ENCODE results near the gene RIT1.

The RIT1 gene

DNA sequence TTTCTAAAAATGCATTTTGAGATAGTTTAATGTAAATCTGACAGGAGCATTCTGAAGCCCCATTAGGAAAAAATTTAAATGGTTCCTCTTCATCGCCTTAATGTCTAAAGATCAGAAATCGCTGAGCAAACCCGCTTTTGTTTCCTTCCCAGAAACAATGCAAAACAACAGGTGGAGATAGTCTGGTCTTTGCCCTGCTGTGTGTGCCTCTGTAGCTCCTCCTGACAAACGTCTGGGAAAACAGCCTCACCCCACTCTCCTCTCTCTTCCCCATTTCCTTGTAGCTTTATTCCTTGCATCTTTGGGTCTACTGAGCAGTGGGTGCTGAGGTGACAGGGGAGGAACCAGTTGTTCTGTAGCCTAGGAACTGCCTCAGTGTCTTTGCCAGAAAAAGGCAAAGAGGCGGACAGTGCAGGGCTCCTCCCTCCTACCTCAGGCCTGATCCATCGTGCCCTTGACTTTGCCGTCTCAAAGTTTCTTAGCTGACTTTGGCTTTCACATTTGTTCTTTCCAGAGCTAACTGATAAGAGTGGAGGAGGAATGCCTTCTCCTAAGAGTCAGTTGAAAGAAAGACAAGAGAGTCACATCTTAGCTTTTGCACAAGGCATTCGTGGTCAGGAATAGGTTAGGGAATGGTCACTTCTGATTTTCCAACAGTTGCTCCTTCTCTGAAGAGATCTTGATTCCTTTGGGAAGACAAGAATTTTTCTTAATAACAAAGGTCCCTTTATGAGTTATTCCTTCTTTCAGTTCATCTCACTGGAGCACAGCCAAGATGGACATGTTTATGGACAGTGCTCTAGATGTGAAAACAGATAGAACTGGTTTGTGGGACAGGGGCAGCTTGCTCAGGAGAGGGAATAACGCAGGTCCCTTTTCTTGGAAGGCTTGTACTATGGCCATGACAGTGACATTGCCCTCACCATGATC, 26.9 kb downstream of the RIT1 start:
- Histone ChIP-seq H3K4me3 (ENCODE audit: low read length) (peak overlapping the region; percentile 52), H4K20me1 (ENCODE audit: control insufficient read depth, insufficient read depth, low read depth, low read length) (no peaks in the 10 kb centered on the region), H3F3A (ENCODE audit: control insufficient read depth, insufficient read depth) (peaks cover 23% of the 10 kb centered on the region), H3K9me2 (replicated peaks; ENCODE audit: control insufficient read depth, low read length) (no peaks in the 10 kb centered on the region), H3K27ac (ENCODE audit: low read depth, low read length) (peak overlapping the region; percentile 91), H3K27me3 (ENCODE audit: control insufficient read depth, low read length) (no peaks in the 10 kb centered on the region), H3K9me3 (ENCODE audit: control insufficient read depth, insufficient read depth, low read length) (no peaks in the 10 kb centered on the region), H3K79me2 (ENCODE audit: control insufficient read depth, low read length) (0 out of 2 replicates have a peak, but pooled peaks cover 6% of the 10 kb centered on the region), H3K36me3 (ENCODE audit: control insufficient read depth, low read length) (peaks cover 35% of the 10 kb centered on the region), H3K4me2 (ENCODE audit: low read length) (peak overlapping the region; percentile 89), H3K4me1 (ENCODE audit: control insufficient read depth, low read length) (peaks cover 70% of the 10 kb centered on the region)
- TF ChIP-seq, protein P1, sequence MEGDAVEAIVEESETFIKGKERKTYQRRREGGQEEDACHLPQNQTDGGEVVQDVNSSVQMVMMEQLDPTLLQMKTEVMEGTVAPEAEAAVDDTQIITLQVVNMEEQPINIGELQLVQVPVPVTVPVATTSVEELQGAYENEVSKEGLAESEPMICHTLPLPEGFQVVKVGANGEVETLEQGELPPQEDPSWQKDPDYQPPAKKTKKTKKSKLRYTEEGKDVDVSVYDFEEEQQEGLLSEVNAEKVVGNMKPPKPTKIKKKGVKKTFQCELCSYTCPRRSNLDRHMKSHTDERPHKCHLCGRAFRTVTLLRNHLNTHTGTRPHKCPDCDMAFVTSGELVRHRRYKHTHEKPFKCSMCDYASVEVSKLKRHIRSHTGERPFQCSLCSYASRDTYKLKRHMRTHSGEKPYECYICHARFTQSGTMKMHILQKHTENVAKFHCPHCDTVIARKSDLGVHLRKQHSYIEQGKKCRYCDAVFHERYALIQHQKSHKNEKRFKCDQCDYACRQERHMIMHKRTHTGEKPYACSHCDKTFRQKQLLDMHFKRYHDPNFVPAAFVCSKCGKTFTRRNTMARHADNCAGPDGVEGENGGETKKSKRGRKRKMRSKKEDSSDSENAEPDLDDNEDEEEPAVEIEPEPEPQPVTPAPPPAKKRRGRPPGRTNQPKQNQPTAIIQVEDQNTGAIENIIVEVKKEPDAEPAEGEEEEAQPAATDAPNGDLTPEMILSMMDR (IDR thresholded peaks at IDR 0.05; ENCODE audit: low read depth, low read length, poor library complexity, severe bottlenecking), result no peak
- TF ChIP-seq EZH2phosphoT487 (IDR thresholded peaks at IDR 0.05; ENCODE audit: borderline replicate concordance, low read length), result no peak

DNA sequence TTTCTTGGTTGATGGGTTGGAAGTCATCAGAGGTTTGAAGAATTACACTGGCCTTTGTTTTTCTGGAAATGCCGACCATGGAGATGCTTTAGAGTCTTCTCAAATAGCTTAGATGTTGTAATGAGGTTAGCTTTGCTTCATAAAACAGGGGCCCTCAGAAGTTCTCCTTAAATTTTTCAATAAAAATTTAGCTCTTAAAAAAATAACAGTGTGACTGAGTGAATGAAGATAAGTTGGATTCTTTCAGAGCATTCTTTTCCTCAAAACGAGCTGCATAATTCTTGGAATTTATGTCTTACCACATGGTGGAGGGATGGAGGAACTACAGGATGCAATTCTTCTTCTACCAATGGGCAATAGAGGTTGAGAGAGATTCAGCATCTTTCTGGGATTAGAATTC, 28.4 kb downstream of the RIT1 start:
- Histone ChIP-seq H3K9me2 (replicated peaks; ENCODE audit: control insufficient read depth, low read length) (no peaks in the 10 kb centered on the region), H3K27me3 (ENCODE audit: control insufficient read depth, low read length) (no peaks in the 10 kb centered on the region), H3K4me1 (ENCODE audit: control insufficient read depth, low read length) (peaks cover 71% of the 10 kb centered on the region), H3F3A (ENCODE audit: control insufficient read depth, insufficient read depth) (peaks cover 23% of the 10 kb centered on the region), H3K27ac (ENCODE audit: low read depth, low read length) (peak overlapping the region; percentile 91), H3K36me3 (ENCODE audit: control insufficient read depth, low read length) (peaks cover 35% of the 10 kb centered on the region), H4K20me1 (ENCODE audit: control insufficient read depth, insufficient read depth, low read depth, low read length) (no peaks in the 10 kb centered on the region), H3K9me3 (ENCODE audit: control insufficient read depth, insufficient read depth, low read length) (no peaks in the 10 kb centered on the region), H3K79me2 (ENCODE audit: control insufficient read depth, low read length) (0 out of 2 replicates have a peak, but pooled peaks cover 6% of the 10 kb centered on the region), H3K4me2 (ENCODE audit: low read length) (peak overlapping the region; percentile 89), H3K4me3 (ENCODE audit: low read length) (peak overlapping the region; percentile 63)
- no peak for TF ChIP-seq EZH2phosphoT487 (IDR thresholded peaks at IDR 0.05; ENCODE audit: borderline replicate concordance, low read length)
- TF ChIP-seq, protein P1 (IDR thresholded peaks at IDR 0.05; ENCODE audit: low read depth, low read length, poor library complexity, severe bottlenecking), result no peak

DNA sequence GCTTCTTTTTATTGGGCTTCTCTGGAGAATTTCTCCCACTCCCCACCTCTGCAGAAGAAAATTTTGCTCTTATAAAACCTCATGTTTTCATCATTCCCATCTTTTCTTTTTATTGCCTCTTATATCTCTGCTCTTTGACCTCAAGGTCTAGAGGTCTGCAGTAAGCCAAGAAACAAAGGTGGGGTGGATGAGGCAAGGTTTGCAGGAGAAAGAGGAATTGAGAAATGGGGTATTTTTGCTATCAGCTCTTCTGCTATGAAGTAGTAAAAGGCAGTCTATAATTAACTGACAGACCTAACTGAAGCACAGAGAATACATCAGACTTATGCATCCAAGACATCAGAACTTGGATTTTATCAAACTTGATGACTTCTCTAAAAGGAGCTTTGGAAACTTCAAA, 28.9 kb downstream of the RIT1 start:
- Histone ChIP-seq H3F3A (ENCODE audit: control insufficient read depth, insufficient read depth) (peaks cover 23% of the 10 kb centered on the region), H4K20me1 (ENCODE audit: control insufficient read depth, insufficient read depth, low read depth, low read length) (no peaks in the 10 kb centered on the region), H3K4me1 (ENCODE audit: control insufficient read depth, low read length) (peaks cover 71% of the 10 kb centered on the region), H3K27me3 (ENCODE audit: control insufficient read depth, low read length) (no peaks in the 10 kb centered on the region), H3K4me2 (ENCODE audit: low read length) (peak overlapping the region; percentile 89), H3K9me2 (replicated peaks; ENCODE audit: control insufficient read depth, low read length) (no peaks in the 10 kb centered on the region), H3K27ac (ENCODE audit: low read depth, low read length) (peak overlapping the region; percentile 91), H3K36me3 (ENCODE audit: control insufficient read depth, low read length) (peaks cover 35% of the 10 kb centered on the region), H3K4me3 (ENCODE audit: low read length) (peak overlapping the region; percentile 63), H3K9me3 (ENCODE audit: control insufficient read depth, insufficient read depth, low read length) (no peaks in the 10 kb centered on the region), H3K79me2 (ENCODE audit: control insufficient read depth, low read length) (0 out of 2 replicates have a peak, but pooled peaks cover 6% of the 10 kb centered on the region)
- no peak for TF ChIP-seq EZH2phosphoT487 (IDR thresholded peaks at IDR 0.05; ENCODE audit: borderline replicate concordance, low read length)
- TF ChIP-seq, protein P1 (IDR thresholded peaks at IDR 0.05; ENCODE audit: low read depth, low read length, poor library complexity, severe bottlenecking), result no peak

All from DOHH2 (cell line).